Measurements from ENCODE around the gene ITCH. TPM values are rescaled to one million over a fixed set of nuclear protein-coding genes. Genes with fewer than 3 reads are reported as not detected.
"Not testable (repeated sequence)": the region's sequence is repeated elsewhere in the genome, so short reads cannot be mapped to it uniquely, and the experiment has no call there.

The ITCH gene
- total and polyA plus RNA-seq, 2 donors (not counting 3 experiments of a cell fraction or from before 2014, with no cell fraction given) = 6.4 to 57.4 TPM

DNA sequence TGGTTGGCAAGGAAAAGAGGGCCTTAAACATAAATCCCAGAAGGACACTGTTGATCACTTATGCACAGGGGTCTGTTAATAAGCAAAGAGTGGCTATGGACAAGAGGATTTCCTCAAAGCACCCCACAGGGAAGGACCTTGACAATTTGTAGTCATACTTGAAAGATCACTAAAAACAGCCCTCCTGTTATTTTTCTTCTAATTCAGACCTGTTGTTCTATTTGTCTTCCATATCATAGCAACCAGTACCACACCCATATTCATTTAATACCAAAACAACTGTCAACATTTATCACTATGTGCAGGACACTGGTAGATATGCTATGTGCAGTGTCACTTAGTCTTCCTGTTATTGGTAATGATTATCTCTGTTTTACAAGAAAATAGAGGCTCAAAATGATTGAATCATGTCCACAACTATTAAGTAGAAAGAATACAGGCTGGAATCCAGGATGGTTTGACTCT, 149.9 kb downstream of the ITCH start:
- no peak for DNase-seq (ENCODE audit: low read depth, low spot score)
- dilution Hi-C loops (cut with MboI; ENCODE audit: extremely low pct_ligation_motif_present, low sequenced_read_pairs) = no loop called here

DNA sequence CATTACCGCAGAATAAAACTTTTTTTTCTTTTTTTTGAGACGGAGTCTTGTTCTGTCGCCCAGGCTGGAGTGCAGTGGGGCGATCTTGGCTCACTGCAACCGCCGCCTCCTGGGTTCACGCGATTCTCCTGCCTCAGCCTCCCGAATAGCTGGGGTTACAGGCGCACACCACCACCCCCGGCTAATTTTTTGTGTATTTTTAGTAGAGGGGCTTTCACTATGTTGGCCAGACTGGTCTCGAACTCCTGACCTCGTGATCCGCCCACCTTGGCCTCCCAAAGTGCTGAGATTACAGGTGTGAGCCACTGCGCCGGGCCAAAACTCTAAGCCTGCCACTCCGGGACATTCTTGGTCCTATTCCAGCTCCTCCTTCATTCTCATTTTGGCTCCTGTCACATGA, 151.0 kb downstream of the ITCH start:
- CTCF ChIA-PET = interaction anchor here (1.1 kb wide), 1 partner anchor 202 kb away, joined by 6 read pairs; no protein-coding TSS in a partner anchor
- intact Hi-C loops (cut with micrococcal nuclease); H3K9ac ChIP-seq (replicated peaks; ENCODE audit: extremely low read depth, insufficient read depth, low read length): not testable (repeated sequence)

More for the DNA sequence above, 149.9 kb downstream of the ITCH start:
- Histone ChIP-seq H3K36me3 (ENCODE audit: control insufficient read depth in 2 of 2, extremely low read depth in 1 of 2, insufficient read depth in 2 of 2, low read length in 2 of 2) (peaks cover 2 to 8% of the 10 kb centered on the region in 2 experiments), H3K79me2 (ENCODE audit: control insufficient read depth, insufficient read depth, low read length) (peaks cover 15% of the 10 kb centered on the region), H2AFZ (ENCODE audit: low read depth, low read length) (no peak overlapping the region), H3K27me3 (ENCODE audit: control insufficient read depth in 2 of 2, insufficient read depth in 2 of 2, low read length in 2 of 2) (no peaks in the 10 kb centered on the region), H3K9ac (replicated peaks; ENCODE audit: extremely low read depth, insufficient read depth, low read length) (no peak overlapping the region), H3K4me1 (ENCODE audit: control insufficient read depth, extremely low read depth, insufficient read depth, low read length) (peaks cover 16% of the 10 kb centered on the region), H4K20me1 (replicated peaks; ENCODE audit: control insufficient read depth, extremely low read depth, insufficient read depth, low read length) (no peaks in the 10 kb centered on the region), H3K9me3 (replicated peaks; ENCODE audit: control insufficient read depth, insufficient read depth, low read length) (no peaks in the 10 kb centered on the region), H3K4me2 (ENCODE audit: insufficient read depth, low read length) (no peak overlapping the region), H3K4me3 (replicated peaks in 1 of 3; ENCODE audit: insufficient read depth in 1 of 3, low read depth in 1 of 3, low read length in 3 of 3) (no peak overlapping the region), H3K27ac (ENCODE audit: insufficient read depth, low read depth, low read length) (no peak overlapping the region), H3K9me1 (replicated peaks; ENCODE audit: control insufficient read depth, extremely low read depth, insufficient read depth, low read length) (no peaks in the 10 kb centered on the region)
- ChIA-PET CTCF (interaction anchor here (0.8 to 1.3 kb wide), 3 partner anchors 25 to 200 kb away, joined by 3 to 4 read pairs (median 3); no protein-coding TSS in a partner anchor), POLR2A (no interaction called here)
- TF ChIP-seq GATA2 (IDR thresholded peaks at IDR 0.05; ENCODE audit: insufficient read depth, insufficient read length, low read depth, low read length) (no peak), JUN (IDR thresholded peaks at IDR 0.05; ENCODE audit: borderline replicate concordance, insufficient read depth, insufficient read length, low read depth) (no peak), FOS (IDR thresholded peaks at IDR 0.05; ENCODE audit: borderline replicate concordance, insufficient read depth, low read length) (no peak), POLR2A (IDR thresholded peaks at IDR 0.05; ENCODE audit: low read depth, low read length) (no peak), POLR2AphosphoS5 (IDR thresholded peaks at IDR 0.05; ENCODE audit: insufficient read depth, low read depth, low read length) (no peak), MYC (IDR thresholded peaks at IDR 0.05; ENCODE audit: low read depth, low read length) (no peak), EZH2 (IDR thresholded peaks at IDR 0.05; ENCODE audit: borderline replicate concordance, low read depth, low read length, severe bottlenecking) (no peak)
- TF ChIP-seq, protein P1, sequence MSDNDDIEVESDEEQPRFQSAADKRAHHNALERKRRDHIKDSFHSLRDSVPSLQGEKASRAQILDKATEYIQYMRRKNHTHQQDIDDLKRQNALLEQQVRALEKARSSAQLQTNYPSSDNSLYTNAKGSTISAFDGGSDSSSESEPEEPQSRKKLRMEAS (IDR thresholded peaks at IDR 0.05; ENCODE audit: insufficient read depth, insufficient read length) = no peak
- TF ChIP-seq, protein P2, sequence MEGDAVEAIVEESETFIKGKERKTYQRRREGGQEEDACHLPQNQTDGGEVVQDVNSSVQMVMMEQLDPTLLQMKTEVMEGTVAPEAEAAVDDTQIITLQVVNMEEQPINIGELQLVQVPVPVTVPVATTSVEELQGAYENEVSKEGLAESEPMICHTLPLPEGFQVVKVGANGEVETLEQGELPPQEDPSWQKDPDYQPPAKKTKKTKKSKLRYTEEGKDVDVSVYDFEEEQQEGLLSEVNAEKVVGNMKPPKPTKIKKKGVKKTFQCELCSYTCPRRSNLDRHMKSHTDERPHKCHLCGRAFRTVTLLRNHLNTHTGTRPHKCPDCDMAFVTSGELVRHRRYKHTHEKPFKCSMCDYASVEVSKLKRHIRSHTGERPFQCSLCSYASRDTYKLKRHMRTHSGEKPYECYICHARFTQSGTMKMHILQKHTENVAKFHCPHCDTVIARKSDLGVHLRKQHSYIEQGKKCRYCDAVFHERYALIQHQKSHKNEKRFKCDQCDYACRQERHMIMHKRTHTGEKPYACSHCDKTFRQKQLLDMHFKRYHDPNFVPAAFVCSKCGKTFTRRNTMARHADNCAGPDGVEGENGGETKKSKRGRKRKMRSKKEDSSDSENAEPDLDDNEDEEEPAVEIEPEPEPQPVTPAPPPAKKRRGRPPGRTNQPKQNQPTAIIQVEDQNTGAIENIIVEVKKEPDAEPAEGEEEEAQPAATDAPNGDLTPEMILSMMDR (IDR thresholded peaks at IDR 0.05; ENCODE audit: extremely low read depth in 1 of 2, insufficient read depth in 1 of 2, low read depth in 1 of 2, low read length in 2 of 2) = no peak
- intact Hi-C loops (cut with micrococcal nuclease) = no loop called here
- no TSS peak for BruUV-seq (replicated peaks)
- FAIRE-seq = no peak

More for the DNA sequence above, 151.0 kb downstream of the ITCH start:
- H3K36me3 ChIP-seq (ENCODE audit: control insufficient read depth in 2 of 2, extremely low read depth in 1 of 2, insufficient read depth in 2 of 2, low read length in 2 of 2); H4K20me1 ChIP-seq (replicated peaks; ENCODE audit: control insufficient read depth, extremely low read depth, insufficient read depth, low read length); DNase-seq (ENCODE audit: low read depth, low spot score); H3K9me3 ChIP-seq (replicated peaks; ENCODE audit: control insufficient read depth, insufficient read depth, low read length); POLR2A ChIA-PET; dilution Hi-C loops (cut with MboI; ENCODE audit: extremely low pct_ligation_motif_present, low sequenced_read_pairs); H3K27ac ChIP-seq (ENCODE audit: insufficient read depth, low read depth, low read length); H3K4me2 ChIP-seq (ENCODE audit: insufficient read depth, low read length); FAIRE-seq; H3K4me3 ChIP-seq (replicated peaks in 1 of 3; ENCODE audit: insufficient read depth in 1 of 3, low read depth in 1 of 3, low read length in 3 of 3); H3K27me3 ChIP-seq (ENCODE audit: control insufficient read depth in 2 of 2, insufficient read depth in 2 of 2, low read length in 2 of 2); H2AFZ ChIP-seq (ENCODE audit: low read depth, low read length); BruUV-seq (replicated peaks); H3K9me1 ChIP-seq (replicated peaks; ENCODE audit: control insufficient read depth, extremely low read depth, insufficient read depth, low read length): not testable (repeated sequence)
- Histone ChIP-seq H3K79me2 (ENCODE audit: control insufficient read depth, insufficient read depth, low read length) (peaks cover 25% of the 10 kb centered on the region), H3K4me1 (ENCODE audit: control insufficient read depth, extremely low read depth, insufficient read depth, low read length) (peaks cover 16% of the 10 kb centered on the region)

Data from endothelial cell of umbilical vein (primary cell).